ENCODE results near the gene BLMH. TPM values are rescaled to one million over a fixed set of nuclear protein-coding genes. Genes with fewer than 3 reads are reported as not detected.

Gene BLMH
- total RNA-seq, 2 donors from 2014 or later, result 21.7 to 25.9 TPM

DNA sequence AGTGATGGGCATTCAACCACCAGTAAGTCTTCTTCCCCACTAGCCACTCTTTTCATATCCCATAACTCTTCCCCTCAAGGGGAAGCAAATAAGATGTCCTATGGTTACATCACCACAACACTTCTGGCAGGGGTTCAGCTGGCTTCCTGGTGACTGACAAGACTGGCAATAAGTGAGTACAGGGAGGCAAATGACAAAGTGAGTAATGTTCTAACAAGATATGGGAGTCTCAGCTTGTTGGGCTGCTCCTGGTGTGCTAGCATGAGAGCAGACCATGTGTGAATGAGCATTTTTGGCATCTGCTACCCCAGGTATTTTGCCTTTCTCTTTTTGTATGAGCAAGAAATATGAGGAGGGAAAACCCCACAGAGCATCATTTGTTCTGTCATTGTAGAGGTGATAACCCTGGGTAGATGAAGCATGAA, 32.2 kb upstream of the BLMH start:
- DNase-seq (ENCODE audit: low spot score), result no peak
- intact Hi-C loops (cut with DNase I), result no loop called here
- H3K9me3 ChIP-seq, result no peaks in the 10 kb centered on the region
- no peaks in the 10 kb centered on the region for H3K36me3 ChIP-seq
- TF ChIP-seq CTCF (IDR thresholded peaks at IDR 0.05) (no peak), POLR2A (IDR thresholded peaks at IDR 0.05) (no peak), POLR2AphosphoS5 (IDR thresholded peaks at IDR 0.05) (no peak)
- no peak overlapping the region for H3K27ac ChIP-seq
- no peaks in the 10 kb centered on the region for H3K27me3 ChIP-seq (replicated peaks; ENCODE audit: insufficient read depth)
- no peaks in the 10 kb centered on the region for H3K4me1 ChIP-seq (replicated peaks)
- H3K4me3 ChIP-seq, result no peak overlapping the region

GRCh38 chr17:30323262-30323894, 31.6 kb upstream of the BLMH start:
- intact Hi-C loops (cut with DNase I), result no loop called here
- H3K36me3 ChIP-seq, result no peaks in the 10 kb centered on the region
- no peak overlapping the region for H3K4me3 ChIP-seq
- no peaks in the 10 kb centered on the region for H3K27me3 ChIP-seq (replicated peaks; ENCODE audit: insufficient read depth)
- DNase-seq (ENCODE audit: low spot score), result no peak
- 53% methylated on average over 5 of the region's 5 CpGs for WGBS
- TF ChIP-seq POLR2AphosphoS5 (IDR thresholded peaks at IDR 0.05) (no peak), CTCF (IDR thresholded peaks at IDR 0.05) (no peak), POLR2A (IDR thresholded peaks at IDR 0.05) (no peak)
- H3K9me3 ChIP-seq, result no peaks in the 10 kb centered on the region
- no peak overlapping the region for H3K27ac ChIP-seq
- no peaks in the 10 kb centered on the region for H3K4me1 ChIP-seq (replicated peaks)

- no peaks in the 10 kb centered on the region for H3K36me3 ChIP-seq
- H3K4me1 ChIP-seq (replicated peaks), result no peaks in the 10 kb centered on the region
- H3K27me3 ChIP-seq (replicated peaks; ENCODE audit: insufficient read depth), result no peaks in the 10 kb centered on the region
- intact Hi-C loops (cut with DNase I), result no loop called here
- TF ChIP-seq POLR2AphosphoS5 (IDR thresholded peaks at IDR 0.05), result no peak
- TF ChIP-seq CTCF (IDR thresholded peaks at IDR 0.05), result no peak
- TF ChIP-seq POLR2A (IDR thresholded peaks at IDR 0.05), result no peak
- WGBS, result 56% methylated on average over 4 of the region's 4 CpGs
- no peaks in the 10 kb centered on the region for H3K9me3 ChIP-seq
- no peak overlapping the region for H3K27ac ChIP-seq
- no peak overlapping the region for H3K4me3 ChIP-seq
- DNase-seq (ENCODE audit: low spot score), result no peak
These were observed 29.6 kb upstream of the BLMH start for GRCh38 chr17:30321314-30321713.

DNA sequence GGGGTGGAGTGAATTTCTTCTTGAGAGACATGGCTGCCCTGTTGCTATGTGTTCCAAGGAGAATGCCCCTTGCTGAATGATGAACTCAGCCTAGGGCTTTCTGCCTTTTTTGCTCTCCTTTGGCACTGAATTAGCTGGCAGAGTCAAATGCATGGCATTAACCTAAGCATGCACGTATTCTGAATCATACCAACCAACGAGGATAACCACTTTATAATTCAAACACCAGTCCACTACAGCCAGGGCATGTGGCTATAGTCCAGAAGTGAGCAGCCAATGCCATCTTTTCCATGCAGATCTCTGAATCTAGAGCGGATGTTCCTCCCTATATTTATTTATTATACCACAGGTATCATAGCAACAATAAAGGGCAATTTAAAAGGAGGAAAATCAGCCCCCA, 26.4 kb upstream of the BLMH start:
- Histone ChIP-seq H3K9me3 (no peaks in the 10 kb centered on the region), H3K36me3 (no peaks in the 10 kb centered on the region), H3K4me3 (no peak overlapping the region), H3K27me3 (replicated peaks; ENCODE audit: insufficient read depth) (no peaks in the 10 kb centered on the region), H3K4me1 (replicated peaks) (no peaks in the 10 kb centered on the region), H3K27ac (no peak overlapping the region)
- intact Hi-C loops (cut with DNase I), result no loop called here
- no peak for DNase-seq (ENCODE audit: low spot score)
- TF ChIP-seq CTCF (IDR thresholded peaks at IDR 0.05), result no peak
- TF ChIP-seq POLR2A (IDR thresholded peaks at IDR 0.05), result no peak
- TF ChIP-seq POLR2AphosphoS5 (IDR thresholded peaks at IDR 0.05), result no peak
- WGBS, result 58% methylated on average over 3 of the region's 3 CpGs

DNA sequence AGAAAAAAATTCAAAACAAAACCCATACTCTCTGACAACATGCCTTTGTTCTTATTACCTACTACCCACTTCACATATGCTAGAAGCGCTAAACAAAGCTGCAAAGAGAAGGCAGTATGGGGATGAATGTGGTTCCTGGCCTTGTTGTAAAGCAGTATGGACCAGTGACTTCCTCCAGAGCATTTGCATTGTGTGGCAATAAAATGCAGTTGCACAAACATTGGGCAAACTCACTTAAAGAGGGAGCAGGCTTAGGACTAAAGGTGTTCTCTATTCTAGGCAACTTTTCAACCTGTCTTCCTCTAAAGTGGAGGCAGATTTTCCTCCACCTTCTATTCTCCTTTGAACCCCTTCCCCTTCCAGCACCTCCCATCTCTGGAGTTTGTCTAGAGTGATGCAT, 25.0 kb upstream of the BLMH start:
- intact Hi-C loops (cut with DNase I), result no loop called here
- Histone ChIP-seq H3K4me3 (no peak overlapping the region), H3K9me3 (no peaks in the 10 kb centered on the region), H3K4me1 (replicated peaks) (no peaks in the 10 kb centered on the region), H3K36me3 (no peaks in the 10 kb centered on the region), H3K27ac (no peak overlapping the region), H3K27me3 (replicated peaks; ENCODE audit: insufficient read depth) (no peaks in the 10 kb centered on the region)
- no peak for DNase-seq (ENCODE audit: low spot score)
- 93% methylated on average over 1 of the region's 1 CpG for WGBS
- TF ChIP-seq POLR2AphosphoS5 (IDR thresholded peaks at IDR 0.05) (no peak), CTCF (IDR thresholded peaks at IDR 0.05) (no peak), POLR2A (IDR thresholded peaks at IDR 0.05) (no peak)
